ENCODE results near the gene FATE1. TPM values are rescaled to one million over a fixed set of nuclear protein-coding genes. Genes with fewer than 3 reads are reported as not detected.

The FATE1 gene
- total RNA-seq, 2 donors from 2014 or later: not detected

- Mint-ChIP-seq H3K27ac (no peak overlapping the region), H3K36me3 (ENCODE audit: low read depth) (no peaks in the 10 kb centered on the region), H3K4me1 (no peaks in the 10 kb centered on the region), H3K9me3 (peaks cover 15% of the 10 kb centered on the region), H3K4me3 (no peak overlapping the region), H3K27me3 (ENCODE audit: insufficient read depth) (peaks cover 5% of the 10 kb centered on the region)
- H3K9me3 ChIP-seq (ENCODE audit: control insufficient read depth, low read length): no peaks in the 10 kb centered on the region
- no peak overlapping the region for H3K27ac ChIP-seq (ENCODE audit: low read depth, low read length)
- H3K27me3 ChIP-seq (ENCODE audit: control insufficient read depth, insufficient read depth, low read length, poor library complexity, severe bottlenecking): no peaks in the 10 kb centered on the region
- TF ChIP-seq CTCF (conservative IDR thresholded peaks at IDR 0.05): no peak
- H3K36me3 ChIP-seq (ENCODE audit: control insufficient read depth, insufficient read depth, low read length): no peaks in the 10 kb centered on the region
- H3K4me3 ChIP-seq (ENCODE audit: low read length): no peak overlapping the region
- H3K9ac ChIP-seq (ENCODE audit: extremely low read depth, low read length, poor library complexity, severe bottlenecking): no peak overlapping the region
- DNase-seq: no peak
- no peaks in the 10 kb centered on the region for H3K4me1 ChIP-seq (ENCODE audit: control insufficient read depth, insufficient read depth, low read length)
Observed at GRCh38 chrX:151688695-151689094, 27.1 kb upstream of the FATE1 start.

- peaks cover 5% of the 10 kb centered on the region for H3K4me1 Mint-ChIP-seq
- Histone ChIP-seq H3K36me3 (ENCODE audit: control insufficient read depth, insufficient read depth, low read length) (no peaks in the 10 kb centered on the region), H3K27ac (ENCODE audit: low read depth, low read length) (no peak overlapping the region), H3K9me3 (ENCODE audit: control insufficient read depth, low read length) (no peaks in the 10 kb centered on the region), H3K9ac (ENCODE audit: extremely low read depth, low read length, poor library complexity, severe bottlenecking) (no peak overlapping the region), H3K27me3 (ENCODE audit: control insufficient read depth, insufficient read depth, low read length, poor library complexity, severe bottlenecking) (no peaks in the 10 kb centered on the region), H3K4me1 (ENCODE audit: control insufficient read depth, insufficient read depth, low read length) (no peaks in the 10 kb centered on the region), H3K4me3 (ENCODE audit: low read length) (no peak overlapping the region)
- H3K36me3 Mint-ChIP-seq (ENCODE audit: low read depth): no peaks in the 10 kb centered on the region
- H3K4me3 Mint-ChIP-seq: no peak overlapping the region
- TF ChIP-seq CTCF (conservative IDR thresholded peaks at IDR 0.05): no peak
- no peak overlapping the region for H3K27ac Mint-ChIP-seq
- peaks cover 25% of the 10 kb centered on the region for H3K27me3 Mint-ChIP-seq (ENCODE audit: insufficient read depth)
- no peak for DNase-seq
- peaks cover 26% of the 10 kb centered on the region for H3K9me3 Mint-ChIP-seq
- 84 to 98% methylated on average over 3 to 6 of the region's 6 CpGs for WGBS, 2 experiments (ENCODE audit: insufficient coverage in 1 of 2, insufficient read length in 1 of 2)
Observed at GRCh38 chrX:151692825-151693224, 23.0 kb upstream of the FATE1 start.

- H3K9ac ChIP-seq (ENCODE audit: extremely low read depth, low read length, poor library complexity, severe bottlenecking): no peak overlapping the region
- no peak for TF ChIP-seq CTCF (conservative IDR thresholded peaks at IDR 0.05)
- peaks cover 5% of the 10 kb centered on the region for H3K4me1 Mint-ChIP-seq
- H3K27ac Mint-ChIP-seq: no peak overlapping the region
- H3K9me3 Mint-ChIP-seq: peaks cover 38% of the 10 kb centered on the region
- no peaks in the 10 kb centered on the region for H3K36me3 ChIP-seq (ENCODE audit: control insufficient read depth, insufficient read depth, low read length)
- H3K27me3 ChIP-seq (ENCODE audit: control insufficient read depth, insufficient read depth, low read length, poor library complexity, severe bottlenecking): no peaks in the 10 kb centered on the region
- H3K4me3 Mint-ChIP-seq: peak overlapping the region; percentile 49
- no peak overlapping the region for H3K27ac ChIP-seq (ENCODE audit: low read depth, low read length)
- no peaks in the 10 kb centered on the region for H3K36me3 Mint-ChIP-seq (ENCODE audit: low read depth)
- no peaks in the 10 kb centered on the region for H3K4me1 ChIP-seq (ENCODE audit: control insufficient read depth, insufficient read depth, low read length)
- WGBS, 2 experiments (ENCODE audit: insufficient coverage in 1 of 2, insufficient read length in 1 of 2): 80 to 93% methylated on average over 3 to 11 of the region's 12 CpGs
- H3K9me3 ChIP-seq (ENCODE audit: control insufficient read depth, low read length): no peaks in the 10 kb centered on the region
- H3K27me3 Mint-ChIP-seq (ENCODE audit: insufficient read depth): peaks cover 25% of the 10 kb centered on the region
- DNase-seq: no peak
- no peak overlapping the region for H3K4me3 ChIP-seq (ENCODE audit: low read length)
Observed at GRCh38 chrX:151694121-151694520, 21.7 kb upstream of the FATE1 start.
